HG03064 (cell line): ENCODE measurements around the gene RAET1G.
"Not testable (repeated sequence)": the region's sequence is repeated elsewhere in the genome, so short reads cannot be mapped to it uniquely, and the experiment has no call there.

Experiments
- ATAC-seq: cut with Tn5 transposase; IDR thresholded peaks from one replicate; pipeline ENCODE4 v1.9.1; 2021; ENCODE audit warnings: low read depth; ENCODE audit not compliant: unreplicated experiment

Gene RAET1G

DNA sequence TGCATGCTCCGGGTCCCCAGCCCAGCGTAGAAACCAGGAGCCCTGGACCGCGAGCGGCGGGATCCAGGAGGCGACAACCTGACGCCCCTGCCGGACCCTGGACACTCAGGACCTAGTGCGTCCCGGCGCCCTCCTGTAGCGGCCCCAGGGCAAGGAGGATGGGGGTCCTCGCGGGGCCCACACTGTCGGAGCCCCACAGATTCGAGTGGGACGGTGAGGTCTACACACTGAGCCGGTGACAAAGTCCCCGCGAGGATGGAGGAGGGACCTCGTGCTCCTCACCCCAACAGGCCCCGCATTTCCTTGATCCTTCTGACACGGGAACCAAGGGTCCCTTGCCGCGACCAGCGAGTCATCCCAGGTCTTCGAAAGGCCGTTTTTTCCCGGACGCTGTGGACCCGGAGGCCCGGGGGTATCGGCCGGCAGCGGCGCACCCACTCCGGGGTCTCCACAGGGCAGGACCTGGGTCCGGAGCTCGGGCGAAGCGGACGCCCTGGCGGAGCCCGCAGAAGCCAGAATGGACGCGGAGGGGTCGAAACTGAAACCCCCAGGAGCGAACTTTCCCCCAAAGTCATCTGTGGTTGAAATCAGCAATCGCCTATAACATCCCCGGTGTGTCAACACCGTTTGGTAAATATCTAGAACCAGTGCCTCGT, 31.5 kb upstream of the RAET1G start:
- not testable (repeated sequence) for ATAC-seq

DNA sequence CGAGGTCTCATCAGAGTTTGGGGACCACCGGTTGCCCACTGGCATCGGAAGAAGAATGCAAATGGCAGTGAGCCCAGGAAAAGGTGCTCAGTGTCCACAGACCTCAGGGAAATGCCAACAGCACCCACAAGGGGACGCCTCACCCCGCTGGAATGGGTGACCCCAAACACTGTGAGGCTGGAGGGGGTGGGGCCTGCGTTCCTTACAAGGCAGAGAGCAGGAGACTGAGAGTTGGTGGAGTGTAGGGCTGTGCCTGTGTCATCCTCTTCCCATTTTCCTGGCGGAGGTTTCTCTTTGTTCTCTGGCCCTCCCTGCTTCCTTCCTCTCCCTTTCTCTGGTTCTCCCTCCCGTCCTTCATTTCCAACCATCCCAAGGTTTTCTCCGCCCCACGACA, 31.0 kb upstream of the RAET1G start:
- not testable (repeated sequence) for ATAC-seq

DNA sequence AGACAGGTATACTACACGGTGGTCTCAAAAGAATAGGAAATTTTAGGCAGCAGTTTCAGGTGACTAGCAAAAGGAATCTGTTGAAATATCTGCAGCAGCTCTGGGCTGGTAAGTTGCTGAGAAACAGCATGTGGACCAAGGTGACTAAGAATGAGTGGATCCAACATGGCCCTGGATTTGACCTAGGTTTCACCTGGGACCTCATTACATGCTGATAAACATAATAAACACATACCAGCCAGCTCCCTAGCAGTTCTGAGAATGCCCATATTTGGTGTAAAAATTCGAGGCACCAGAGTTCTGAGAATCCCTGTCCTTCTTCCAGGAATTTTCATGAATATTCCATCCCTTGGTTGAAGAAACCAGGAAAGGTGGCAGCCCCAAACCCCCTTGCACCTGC, 30.5 kb upstream of the RAET1G start:
- ATAC-seq, result not testable (repeated sequence)

DNA sequence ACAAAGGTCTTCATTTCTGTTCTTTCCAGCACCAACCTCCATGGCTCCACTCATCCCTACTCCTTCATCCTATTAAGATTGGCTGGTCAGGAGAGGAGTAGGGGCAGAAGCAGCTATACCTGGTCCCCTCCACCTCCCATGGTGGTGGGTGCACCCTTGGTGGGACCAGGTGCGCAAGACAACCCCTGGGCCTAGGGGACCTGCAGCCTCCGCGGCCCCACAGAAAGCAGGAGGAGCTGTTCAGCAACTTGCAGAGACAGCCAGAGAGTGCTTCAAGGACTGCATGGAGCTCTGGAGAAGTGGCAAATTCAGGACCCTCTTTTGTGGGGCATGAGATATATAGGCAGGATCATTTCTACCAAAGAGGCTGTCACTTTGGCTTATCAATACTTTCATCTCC, 28.7 kb upstream of the RAET1G start:
- no peak for ATAC-seq

DNA sequence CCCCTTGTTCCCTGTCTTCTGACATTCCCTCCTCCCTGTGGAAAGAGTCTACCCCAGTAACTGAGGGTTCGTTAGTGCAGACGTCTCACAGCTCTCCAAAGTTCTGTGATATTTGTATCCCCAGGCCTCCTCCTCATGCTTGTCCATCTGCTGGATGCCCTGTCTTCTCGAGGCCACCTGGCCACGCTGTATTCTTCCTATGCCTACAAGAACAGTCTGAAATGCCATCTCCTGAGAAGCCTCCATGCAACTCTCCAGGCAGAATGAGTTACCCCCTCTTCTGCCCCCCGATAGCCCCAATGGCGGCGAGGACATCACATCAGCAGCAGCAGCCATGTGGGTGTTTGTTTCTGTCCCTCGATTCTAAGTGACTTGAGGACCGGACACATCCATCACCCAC, 28.2 kb upstream of the RAET1G start:
- ATAC-seq, result no peak

DNA sequence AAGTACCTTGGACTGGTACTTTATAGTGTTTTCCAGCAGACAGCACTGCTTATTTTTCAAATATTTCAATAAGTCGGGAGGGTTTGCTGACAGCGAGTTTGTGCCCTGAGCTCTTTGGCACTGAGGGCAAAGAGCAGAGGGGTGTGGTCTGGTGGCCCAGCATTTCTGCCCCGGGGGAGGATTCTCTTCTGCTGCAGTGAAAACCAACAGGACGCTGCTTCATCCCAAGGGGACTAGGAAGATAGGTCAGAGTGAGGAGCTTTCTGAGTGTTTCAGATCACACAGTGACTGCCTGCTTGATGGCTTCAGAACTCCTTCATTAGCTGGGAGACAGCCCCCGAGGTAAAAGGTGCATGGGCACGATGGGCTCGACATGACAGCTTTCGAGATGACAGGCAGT, 27.5 kb upstream of the RAET1G start:
- ATAC-seq, result no peak

DNA sequence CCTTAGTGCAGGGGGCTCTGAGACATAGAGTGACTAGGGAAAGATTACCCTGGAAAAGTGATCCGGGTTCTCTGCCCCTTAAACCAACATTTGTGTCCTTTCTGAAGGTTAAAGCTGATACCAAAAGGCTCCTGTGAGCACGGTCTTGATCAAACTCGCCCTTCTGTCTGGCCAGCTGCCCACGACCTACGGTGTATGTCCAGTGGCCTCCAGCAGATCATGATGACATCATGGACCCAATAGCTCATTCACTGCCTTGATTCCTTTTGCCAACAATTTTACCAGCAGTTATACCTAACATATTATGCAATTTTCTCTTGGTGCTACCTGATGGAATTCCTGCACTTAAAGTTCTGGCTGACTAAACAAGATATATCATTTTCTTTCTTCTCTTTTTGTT, 25.7 kb upstream of the RAET1G start:
- ATAC-seq, result no peak

DNA sequence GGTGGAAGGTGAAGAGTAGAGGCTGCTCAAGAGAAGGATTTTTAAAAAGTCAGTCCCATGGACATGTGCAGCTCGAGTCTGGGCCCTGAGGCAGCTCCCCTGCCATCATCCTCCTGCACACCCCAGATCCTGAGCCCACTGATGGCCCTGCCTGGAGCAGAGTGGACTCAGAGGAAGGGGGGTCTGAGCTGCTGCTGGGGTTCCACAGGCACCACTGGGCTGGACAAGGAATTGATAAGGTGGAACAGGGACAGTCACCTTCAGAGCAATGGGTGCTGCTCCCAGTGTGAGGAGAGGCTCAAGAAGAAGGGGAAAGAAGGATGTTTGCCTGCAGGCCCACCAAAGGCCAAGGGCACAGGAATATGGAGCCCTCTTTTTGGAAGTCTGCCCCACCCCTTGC, 25.1 kb upstream of the RAET1G start:
- ATAC-seq, result no peak

DNA sequence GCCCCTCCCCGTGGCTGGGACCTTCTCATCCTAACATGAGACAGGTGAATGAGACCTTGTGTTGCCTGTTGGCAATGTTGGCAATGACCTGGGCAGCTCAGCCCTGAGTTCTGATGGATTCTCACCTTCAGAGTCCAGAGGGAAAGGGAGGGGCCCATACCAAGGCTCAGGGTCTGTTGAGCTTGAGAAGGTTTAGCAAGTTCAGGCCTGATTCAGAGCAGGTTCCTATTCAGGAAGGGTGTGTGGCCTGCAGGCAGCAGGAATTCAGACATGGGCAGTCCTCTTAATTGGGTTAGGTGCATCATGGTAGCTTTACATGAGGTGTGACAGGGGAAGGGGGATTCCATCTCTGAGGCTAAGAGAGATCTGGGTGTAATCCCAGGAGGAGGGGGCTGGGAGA, 24.6 kb upstream of the RAET1G start:
- ATAC-seq, result not testable (repeated sequence)

DNA sequence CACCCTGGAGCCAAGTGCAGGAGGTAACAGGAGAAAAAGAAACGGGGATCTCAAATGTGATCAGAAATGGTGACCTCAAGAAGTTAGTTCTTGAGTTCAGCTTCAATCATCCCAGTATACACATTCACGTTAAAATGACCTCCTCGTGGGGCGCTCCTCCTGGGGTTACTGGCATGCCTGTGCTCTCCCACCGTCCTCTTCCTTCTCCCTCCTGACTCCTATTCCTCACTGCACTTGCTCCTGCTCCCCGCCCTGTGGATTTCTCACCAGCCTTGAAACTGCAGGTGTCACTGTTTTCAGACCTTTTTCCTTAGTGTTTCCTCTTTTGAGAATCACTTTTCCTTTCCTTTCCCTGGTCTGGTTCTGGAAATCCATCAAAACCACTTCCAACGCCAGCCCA, 23.7 kb upstream of the RAET1G start:
- ATAC-seq, result not testable (repeated sequence)

DNA sequence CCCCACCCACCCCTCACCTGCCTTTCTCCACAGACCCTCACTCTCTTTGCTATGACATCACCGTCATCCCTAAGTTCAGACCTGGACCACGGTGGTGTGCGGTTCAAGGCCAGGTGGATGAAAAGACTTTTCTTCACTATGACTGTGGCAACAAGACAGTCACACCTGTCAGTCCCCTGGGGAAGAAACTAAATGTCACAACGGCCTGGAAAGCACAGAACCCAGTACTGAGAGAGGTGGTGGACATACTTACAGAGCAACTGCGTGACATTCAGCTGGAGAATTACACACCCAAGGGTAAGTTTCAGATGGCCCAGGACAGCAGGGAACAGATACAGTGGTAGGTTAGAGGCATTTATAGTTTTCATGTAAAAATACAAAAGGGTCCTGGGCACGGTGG, 22.4 kb upstream of the RAET1G start:
- not testable (repeated sequence) for ATAC-seq

DNA sequence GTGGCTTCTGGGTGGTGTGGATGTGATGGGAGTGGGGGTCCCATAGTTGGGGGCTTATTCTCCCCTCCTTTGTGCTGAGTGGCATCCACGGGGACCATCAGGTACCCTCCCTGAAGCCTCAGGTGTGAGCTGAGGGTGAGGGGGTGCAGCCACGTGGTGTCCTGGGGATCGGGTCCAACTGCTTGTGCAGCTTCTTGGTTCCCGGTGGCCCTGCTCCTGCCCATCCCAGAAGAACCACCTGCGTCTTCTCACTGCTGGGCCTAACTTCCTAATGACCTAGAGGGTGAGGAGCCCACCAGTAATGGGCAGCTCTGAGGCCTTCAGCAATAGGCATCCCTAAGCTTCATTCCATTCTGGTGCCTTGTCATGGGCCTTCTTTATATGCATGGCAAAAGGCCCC, 20.4 kb upstream of the RAET1G start:
- ATAC-seq, result not testable (repeated sequence)

DNA sequence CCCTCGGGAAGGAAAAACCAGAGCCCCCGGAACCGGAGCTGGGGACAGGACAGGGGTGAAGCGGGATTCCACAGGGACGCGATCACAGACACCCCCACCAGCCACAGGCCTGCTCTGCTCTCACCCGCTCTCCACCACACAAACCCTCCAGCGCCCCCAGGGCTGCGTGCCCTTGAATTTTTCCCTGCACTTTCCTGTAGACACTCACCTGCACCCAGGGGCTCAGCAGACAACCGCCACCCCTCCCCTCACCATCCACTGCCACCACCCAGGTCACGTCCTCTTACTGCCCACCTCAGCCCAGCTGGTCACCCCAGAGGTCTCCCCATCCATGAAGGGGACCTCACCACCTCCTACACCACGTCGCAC, 19.5 kb upstream of the RAET1G start:
- no peak for ATAC-seq

DNA sequence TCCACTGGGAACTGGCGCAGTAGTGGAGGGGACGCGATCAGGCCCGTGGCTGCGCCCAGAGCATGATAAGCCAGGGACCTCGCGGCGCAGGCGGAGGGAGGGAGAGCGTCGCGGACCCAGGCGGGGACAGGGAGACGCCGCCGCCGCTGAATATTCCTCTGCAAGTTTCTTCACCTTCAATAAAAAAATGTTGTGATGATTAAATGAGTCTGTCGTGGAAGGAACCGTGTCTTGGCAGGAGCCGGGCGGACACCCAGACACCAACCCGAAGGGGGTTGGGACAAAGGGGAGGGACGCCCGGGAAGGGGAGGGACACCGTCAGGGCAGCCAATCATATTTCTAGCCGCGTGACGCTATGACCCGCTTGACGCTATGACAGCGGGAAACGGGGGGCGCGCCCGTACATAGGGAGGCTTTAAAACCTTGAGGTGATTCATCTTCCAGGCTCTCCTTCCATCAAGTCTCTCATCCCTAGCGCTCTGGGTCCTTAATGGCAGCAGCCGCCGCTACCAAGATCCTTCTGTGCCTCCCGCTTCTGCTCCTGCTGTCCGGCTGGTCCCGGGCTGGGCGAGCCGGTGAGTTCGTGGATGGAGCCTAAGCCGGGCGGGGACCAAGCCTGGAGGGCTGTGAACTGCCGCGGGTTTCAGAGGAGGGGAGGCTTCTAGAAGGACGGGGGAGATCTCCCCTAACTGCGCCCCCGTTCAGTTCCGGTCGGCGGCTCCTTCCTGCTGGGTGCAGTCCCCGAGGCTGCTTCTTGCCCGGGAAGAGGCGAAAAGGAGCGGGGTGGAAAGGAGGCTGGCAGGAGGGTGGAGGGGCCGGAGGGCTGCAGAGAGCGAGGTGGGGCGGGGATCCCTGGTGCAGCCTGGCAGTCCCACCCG, 18.9 kb upstream of the RAET1G start, which contains the start of gene ULBP2:
Gene ULBP2 (plus strand): TSS at position 432 of the 878 bp plus-strand sequence. CDS start 59 bp downstream, at position 491.
- ATAC-seq, result no peak

DNA sequence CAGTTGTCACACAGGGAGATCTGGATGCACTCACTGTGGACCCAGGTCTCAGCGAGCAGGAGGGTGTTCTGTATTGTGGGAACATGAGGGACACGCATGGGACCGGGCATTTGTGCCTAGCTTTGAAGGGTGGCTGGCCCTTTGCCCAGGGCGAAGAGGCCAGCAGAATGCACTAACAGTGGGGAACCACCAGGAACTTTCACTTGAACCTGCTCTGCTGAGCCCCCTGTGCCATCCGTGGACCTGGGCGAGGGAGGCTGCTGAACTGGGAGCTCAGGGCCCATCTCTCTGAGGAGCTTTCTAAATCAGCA, 17.7 kb upstream of the RAET1G start:
- ATAC-seq, result no peak

DNA sequence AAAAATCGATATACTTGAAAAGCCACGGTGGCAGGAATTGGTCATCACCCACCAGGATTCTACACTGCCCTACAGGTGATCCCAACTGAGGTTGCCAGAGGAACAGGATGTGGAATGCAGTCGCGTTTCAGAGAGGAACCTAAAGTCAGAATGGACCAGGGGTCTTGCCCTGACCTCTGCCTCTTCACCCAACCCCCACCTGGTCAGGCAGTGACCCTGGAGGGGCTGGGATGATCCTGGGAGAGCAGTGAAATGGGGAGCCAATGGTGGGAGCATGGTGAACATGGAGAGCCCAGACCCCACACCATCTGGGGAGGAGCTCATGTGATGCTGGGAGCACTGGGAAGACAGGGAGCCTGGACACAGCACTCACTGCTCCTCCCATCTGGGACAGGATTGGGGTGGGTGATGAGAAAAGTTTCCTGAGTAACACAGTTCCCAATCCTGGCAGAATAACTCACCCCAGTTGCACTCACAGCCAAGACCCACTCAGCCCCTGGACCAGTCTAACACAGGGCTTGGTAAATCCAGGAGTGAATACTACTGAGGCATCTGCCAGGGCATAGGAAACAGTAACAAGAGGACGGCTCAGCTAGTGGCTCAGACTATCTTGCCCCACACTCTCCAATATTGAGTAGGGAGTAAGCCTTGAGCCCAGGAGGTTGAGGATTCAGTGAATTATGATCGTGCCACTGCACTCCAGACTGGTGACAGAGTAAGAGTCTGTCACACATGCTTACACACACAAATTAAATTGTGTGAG, 17.2 kb upstream of the RAET1G start:
- ATAC-seq, result no peak

DNA sequence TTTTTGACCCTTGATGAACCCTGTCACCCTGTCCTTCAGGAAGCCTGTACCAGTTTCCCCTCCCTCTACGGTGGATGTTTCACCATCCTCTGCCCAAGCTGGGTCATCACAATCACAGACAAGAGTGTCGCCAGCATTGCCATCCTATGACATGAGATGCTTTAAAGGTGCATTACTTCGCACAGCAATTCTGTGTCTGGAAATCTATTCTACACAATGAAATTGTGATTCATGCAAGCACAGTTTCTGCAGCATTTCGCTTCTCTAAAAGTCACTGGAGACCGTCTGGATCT, 16.4 kb upstream of the RAET1G start:
- ATAC-seq, result no peak

DNA sequence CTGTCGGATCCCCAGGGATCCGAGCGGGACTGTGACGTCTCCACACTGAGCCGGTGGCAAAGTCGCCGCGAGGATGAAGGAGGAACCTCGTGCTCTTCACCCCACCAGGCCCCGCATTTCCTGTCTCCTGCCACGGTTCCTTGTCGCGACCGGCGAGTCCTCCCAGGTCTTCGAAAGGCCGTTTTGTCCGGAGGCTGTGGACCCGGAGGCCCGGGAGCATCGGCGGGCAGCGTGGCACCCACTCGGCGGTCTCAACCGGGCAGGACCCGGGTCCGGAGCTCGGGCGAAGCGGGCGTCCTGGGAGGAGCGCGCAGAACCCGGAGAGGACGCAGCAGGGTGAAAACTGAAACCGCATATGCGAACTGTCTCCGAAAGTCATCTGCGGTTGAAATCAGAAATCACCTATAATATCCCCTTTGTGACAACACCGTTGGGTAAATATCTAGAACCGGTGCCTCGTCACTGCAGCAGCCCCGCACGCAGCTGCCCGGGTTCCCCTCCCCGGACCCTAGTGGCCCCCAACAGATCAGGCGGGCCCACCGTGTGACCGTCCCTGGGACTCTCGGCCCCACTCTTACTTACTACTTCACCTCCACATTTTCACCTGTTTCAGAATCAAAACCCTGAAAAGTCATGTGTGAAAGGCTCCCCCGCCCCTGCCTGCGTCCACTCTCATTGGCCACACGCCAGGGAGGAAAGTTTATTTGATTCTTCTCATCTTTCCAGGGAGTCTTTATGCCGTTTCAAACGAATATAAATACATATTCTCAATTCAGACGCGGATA, 15.8 kb upstream of the RAET1G start:
- peak; percentile 74 for ATAC-seq

DNA sequence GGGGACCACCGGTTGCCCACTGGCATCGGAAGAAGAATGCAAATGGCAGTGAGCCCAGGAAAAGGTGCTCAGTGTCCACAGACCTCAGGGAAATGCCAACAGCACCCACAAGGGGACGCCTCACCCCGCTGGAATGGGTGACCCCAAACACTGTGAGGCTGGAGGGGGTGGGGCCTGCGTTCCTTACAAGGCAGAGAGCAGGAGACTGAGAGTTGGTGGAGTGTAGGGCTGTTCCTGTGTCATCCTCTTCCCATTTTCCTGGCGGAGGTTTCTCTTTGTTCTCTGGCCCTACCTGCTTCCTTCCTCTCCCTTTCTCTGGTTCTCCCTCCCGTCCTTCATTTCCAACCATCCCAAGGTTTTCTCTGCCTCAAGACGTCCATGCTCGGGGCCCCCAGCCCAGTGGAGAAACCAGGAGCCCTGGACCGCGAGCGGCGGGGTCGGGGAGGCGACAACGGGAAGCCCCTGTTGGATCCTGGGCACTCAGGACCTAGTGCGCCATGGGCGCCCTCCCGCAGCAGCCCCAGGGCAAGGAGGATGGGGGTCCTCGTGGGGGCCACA, 15.2 kb upstream of the RAET1G start:
- ATAC-seq, result not testable (repeated sequence)

DNA sequence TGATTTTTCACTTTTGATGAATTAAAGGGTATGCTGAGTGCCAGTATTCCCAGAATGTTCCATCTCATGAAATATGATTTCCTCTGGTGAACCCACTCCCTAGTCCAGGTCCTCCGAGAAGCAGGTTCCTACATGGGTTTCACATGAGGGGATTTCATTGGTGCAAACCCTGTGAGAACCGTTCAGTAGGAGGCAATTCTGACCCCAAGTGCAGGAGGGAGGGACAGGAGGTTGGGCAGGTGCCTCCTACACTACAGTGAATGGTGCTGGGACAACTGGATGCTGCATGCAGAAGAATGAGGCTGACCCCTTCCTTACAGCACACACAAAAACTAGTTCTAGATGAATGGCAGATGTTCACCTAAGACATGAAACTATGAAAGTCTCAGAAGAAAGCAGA, 13.8 kb upstream of the RAET1G start:
- ATAC-seq, result no peak

DNA sequence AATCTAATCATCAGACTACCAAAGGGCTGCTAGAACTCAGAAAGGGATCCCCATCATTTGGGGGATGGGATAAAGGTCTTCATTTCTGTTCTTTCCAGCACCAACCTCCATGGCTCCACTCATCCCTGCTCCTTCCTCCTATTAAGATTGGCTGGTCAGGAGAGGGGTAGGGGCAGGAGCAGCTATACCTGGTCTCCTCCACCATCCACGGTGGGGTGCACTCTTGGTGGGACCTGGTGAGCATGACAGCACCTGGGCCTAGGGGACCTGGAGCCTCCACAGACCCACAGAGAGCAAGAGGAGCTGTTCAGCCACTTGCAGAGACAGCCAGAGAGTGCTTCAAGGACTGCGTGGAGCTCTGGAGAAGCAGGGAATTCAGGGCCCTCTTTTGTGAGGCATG, 12.7 kb upstream of the RAET1G start:
- ATAC-seq, result no peak
